ENCODE data around the gene MEGF8.

The MEGF8 gene

GRCh38 chr19:42286349-42287016 lies 39.0 kb upstream of the MEGF8 start:
- no peak for TF ChIP-seq RAD21 (IDR thresholded peaks at IDR 0.05; ENCODE audit: low read depth)
- no peak for TF ChIP-seq TCF12 (IDR thresholded peaks at IDR 0.05; ENCODE audit: low read depth)
- TF ChIP-seq TAF1 (IDR thresholded peaks at IDR 0.05; ENCODE audit: low read depth), result no peak
- TF ChIP-seq, protein P1, sequence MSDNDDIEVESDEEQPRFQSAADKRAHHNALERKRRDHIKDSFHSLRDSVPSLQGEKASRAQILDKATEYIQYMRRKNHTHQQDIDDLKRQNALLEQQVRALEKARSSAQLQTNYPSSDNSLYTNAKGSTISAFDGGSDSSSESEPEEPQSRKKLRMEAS (IDR thresholded peaks at IDR 0.05), result no peak
- TF ChIP-seq ZBTB7A (IDR thresholded peaks at IDR 0.05; ENCODE audit: low read depth), result no peak
- TF ChIP-seq NFIC (IDR thresholded peaks at IDR 0.05), result peak; percentile 52; the same call in 1 of the 2 replicates

- TF ChIP-seq, protein P2, sequence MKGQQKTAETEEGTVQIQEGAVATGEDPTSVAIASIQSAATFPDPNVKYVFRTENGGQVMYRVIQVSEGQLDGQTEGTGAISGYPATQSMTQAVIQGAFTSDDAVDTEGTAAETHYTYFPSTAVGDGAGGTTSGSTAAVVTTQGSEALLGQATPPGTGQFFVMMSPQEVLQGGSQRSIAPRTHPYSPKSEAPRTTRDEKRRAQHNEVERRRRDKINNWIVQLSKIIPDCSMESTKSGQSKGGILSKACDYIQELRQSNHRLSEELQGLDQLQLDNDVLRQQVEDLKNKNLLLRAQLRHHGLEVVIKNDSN (IDR thresholded peaks at IDR 0.05), result no peak
- TF ChIP-seq NFIC (IDR thresholded peaks at IDR 0.05) (no peak), TCF12 (IDR thresholded peaks at IDR 0.05; ENCODE audit: low read depth) (no peak), RAD21 (IDR thresholded peaks at IDR 0.05; ENCODE audit: low read depth) (no peak), EGR1 (IDR thresholded peaks at IDR 0.05) (no peak), FOXM1 (IDR thresholded peaks at IDR 0.05; ENCODE audit: borderline replicate concordance, low read depth) (no peak), YY1 (IDR thresholded peaks at IDR 0.05; ENCODE audit: low read depth) (no peak), ZBTB7A (IDR thresholded peaks at IDR 0.05; ENCODE audit: low read depth) (no peak), TEAD4 (IDR thresholded peaks at IDR 0.05) (no peak), EP300 (IDR thresholded peaks at IDR 0.05; ENCODE audit: borderline replicate concordance) (no peak), CEBPB (IDR thresholded peaks at IDR 0.05) (no peak), CREB1 (IDR thresholded peaks at IDR 0.05; ENCODE audit: low read depth) (no peak), TAF1 (IDR thresholded peaks at IDR 0.05; ENCODE audit: low read depth) (no peak)
- TF ChIP-seq, protein P1 (IDR thresholded peaks at IDR 0.05), result no peak
- TF ChIP-seq, protein P3, sequence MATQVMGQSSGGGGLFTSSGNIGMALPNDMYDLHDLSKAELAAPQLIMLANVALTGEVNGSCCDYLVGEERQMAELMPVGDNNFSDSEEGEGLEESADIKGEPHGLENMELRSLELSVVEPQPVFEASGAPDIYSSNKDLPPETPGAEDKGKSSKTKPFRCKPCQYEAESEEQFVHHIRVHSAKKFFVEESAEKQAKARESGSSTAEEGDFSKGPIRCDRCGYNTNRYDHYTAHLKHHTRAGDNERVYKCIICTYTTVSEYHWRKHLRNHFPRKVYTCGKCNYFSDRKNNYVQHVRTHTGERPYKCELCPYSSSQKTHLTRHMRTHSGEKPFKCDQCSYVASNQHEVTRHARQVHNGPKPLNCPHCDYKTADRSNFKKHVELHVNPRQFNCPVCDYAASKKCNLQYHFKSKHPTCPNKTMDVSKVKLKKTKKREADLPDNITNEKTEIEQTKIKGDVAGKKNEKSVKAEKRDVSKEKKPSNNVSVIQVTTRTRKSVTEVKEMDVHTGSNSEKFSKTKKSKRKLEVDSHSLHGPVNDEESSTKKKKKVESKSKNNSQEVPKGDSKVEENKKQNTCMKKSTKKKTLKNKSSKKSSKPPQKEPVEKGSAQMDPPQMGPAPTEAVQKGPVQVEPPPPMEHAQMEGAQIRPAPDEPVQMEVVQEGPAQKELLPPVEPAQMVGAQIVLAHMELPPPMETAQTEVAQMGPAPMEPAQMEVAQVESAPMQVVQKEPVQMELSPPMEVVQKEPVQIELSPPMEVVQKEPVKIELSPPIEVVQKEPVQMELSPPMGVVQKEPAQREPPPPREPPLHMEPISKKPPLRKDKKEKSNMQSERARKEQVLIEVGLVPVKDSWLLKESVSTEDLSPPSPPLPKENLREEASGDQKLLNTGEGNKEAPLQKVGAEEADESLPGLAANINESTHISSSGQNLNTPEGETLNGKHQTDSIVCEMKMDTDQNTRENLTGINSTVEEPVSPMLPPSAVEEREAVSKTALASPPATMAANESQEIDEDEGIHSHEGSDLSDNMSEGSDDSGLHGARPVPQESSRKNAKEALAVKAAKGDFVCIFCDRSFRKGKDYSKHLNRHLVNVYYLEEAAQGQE (IDR thresholded peaks at IDR 0.05; ENCODE audit: low read depth), result no peak
These were observed 38.2 kb upstream of the MEGF8 start for GRCh38 chr19:42287017-42287826.

DNA sequence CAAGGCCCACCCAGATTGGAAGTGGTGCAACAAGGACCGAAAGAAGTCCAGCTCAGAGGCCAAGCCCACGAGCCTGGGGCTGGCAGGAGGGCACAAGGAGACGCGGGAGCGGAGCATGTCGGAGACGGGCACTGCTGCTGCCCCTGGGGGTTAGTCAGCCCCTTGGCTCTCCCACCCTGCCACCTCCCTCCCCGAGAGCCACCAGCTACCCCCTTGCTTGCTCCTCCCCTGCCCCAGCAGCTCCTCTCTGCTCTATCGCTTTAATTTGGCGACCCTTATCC lies 37.7 kb upstream of the MEGF8 start:
- TF ChIP-seq ZBTB7A (IDR thresholded peaks at IDR 0.05; ENCODE audit: low read depth) (no peak), NFIC (IDR thresholded peaks at IDR 0.05) (no peak), TEAD4 (IDR thresholded peaks at IDR 0.05) (no peak), EGR1 (IDR thresholded peaks at IDR 0.05) (no peak)

DNA sequence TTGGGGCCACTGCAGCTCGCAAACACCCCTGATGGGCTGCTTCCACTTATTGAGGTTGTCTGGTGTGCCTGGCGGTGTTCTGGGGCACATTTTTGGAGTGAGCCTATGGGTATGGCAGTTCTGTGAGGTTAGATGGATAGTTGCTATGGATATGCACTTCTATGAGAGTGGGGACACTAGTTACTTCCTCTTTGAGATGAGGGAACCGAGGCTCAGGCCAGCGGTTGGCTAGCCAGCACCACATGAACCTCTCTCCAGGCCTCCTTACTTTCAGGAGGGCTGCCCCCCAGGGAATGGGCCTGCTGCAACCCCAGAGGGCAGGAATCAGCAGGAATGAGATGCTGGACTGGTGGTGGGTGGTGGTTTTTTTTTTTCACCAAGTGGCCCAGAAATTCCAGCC lies 37.0 kb upstream of the MEGF8 start:
- TF ChIP-seq TAF1 (IDR thresholded peaks at IDR 0.05; ENCODE audit: low read depth) (no peak), TEAD4 (IDR thresholded peaks at IDR 0.05) (no peak), EGR1 (IDR thresholded peaks at IDR 0.05) (no peak), NFIC (IDR thresholded peaks at IDR 0.05) (no peak), TCF12 (IDR thresholded peaks at IDR 0.05; ENCODE audit: low read depth) (no peak), YY1 (IDR thresholded peaks at IDR 0.05; ENCODE audit: low read depth) (no peak), CREB1 (IDR thresholded peaks at IDR 0.05; ENCODE audit: low read depth) (no peak), RAD21 (IDR thresholded peaks at IDR 0.05; ENCODE audit: low read depth) (no peak)
- TF ChIP-seq, protein P1 (IDR thresholded peaks at IDR 0.05), result no peak
- TF ChIP-seq, protein P3 (IDR thresholded peaks at IDR 0.05; ENCODE audit: low read depth), result no peak

DNA sequence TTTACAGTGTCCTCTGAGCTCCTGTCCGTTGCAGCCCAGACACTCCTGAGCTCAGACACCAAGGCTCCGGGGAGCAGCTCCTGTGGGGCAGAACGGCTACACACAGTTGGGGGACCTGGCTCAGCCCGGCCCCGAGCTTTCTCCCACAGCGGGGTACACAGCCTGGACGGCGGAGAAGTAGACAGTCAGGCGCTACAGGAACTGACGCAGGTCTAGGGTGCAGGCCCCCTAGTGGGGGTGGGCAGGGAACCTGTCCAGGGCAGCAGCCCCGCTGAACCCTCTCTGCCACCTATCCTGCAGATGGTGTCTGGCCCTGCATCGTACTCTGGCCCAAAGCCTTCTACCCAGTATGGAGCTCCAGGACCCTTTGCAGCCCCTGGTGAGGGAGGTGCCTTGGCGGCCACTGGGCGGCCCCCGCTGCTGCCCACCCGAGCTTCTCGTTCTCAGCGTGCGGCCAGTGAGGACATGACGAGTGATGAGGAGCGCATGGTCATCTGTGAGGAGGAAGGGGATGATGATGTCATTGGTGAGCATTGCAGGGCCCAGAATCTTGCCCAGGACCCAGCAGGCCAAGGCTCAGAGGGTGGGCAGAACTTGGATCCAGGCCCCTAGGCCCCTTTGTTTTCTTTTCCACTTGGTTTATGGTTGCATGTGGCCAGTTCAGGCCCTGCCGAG lies 36.4 kb upstream of the MEGF8 start:
- TF ChIP-seq NFIC (IDR thresholded peaks at IDR 0.05) (no peak), CEBPB (IDR thresholded peaks at IDR 0.05) (no peak), EGR1 (IDR thresholded peaks at IDR 0.05) (no peak), FOXM1 (IDR thresholded peaks at IDR 0.05; ENCODE audit: borderline replicate concordance, low read depth) (no peak), CREB1 (IDR thresholded peaks at IDR 0.05; ENCODE audit: low read depth) (no peak), YY1 (IDR thresholded peaks at IDR 0.05; ENCODE audit: low read depth) (no peak), TEAD4 (IDR thresholded peaks at IDR 0.05) (no peak), RAD21 (IDR thresholded peaks at IDR 0.05; ENCODE audit: low read depth) (no peak), TCF12 (IDR thresholded peaks at IDR 0.05; ENCODE audit: low read depth) (no peak), ZBTB7A (IDR thresholded peaks at IDR 0.05; ENCODE audit: low read depth) (no peak), EP300 (IDR thresholded peaks at IDR 0.05; ENCODE audit: borderline replicate concordance) (no peak), TAF1 (IDR thresholded peaks at IDR 0.05; ENCODE audit: low read depth) (no peak)
- TF ChIP-seq, protein P2 (IDR thresholded peaks at IDR 0.05), result no peak
- TF ChIP-seq, protein P1 (IDR thresholded peaks at IDR 0.05), result no peak
- TF ChIP-seq, protein P3 (IDR thresholded peaks at IDR 0.05; ENCODE audit: low read depth), result no peak

Measured in Ishikawa (cell line).